Gastrocnemius medialis (tissue), 4 donors: Measurements from ENCODE around the gene NKX1-2. TPM values are rescaled to one million over a fixed set of nuclear protein-coding genes. Genes with fewer than 3 reads are reported as not detected.

Source experiments
- ATAC-seq, 2 donors: fragments of 150-250 bp; one replicate each; pipeline ENCODE4 v1.9.1; 2016
- DNase-seq, 2 donors: peaks; one replicate each; pipeline ENCODE4 v3.0.0-alpha.2; 2019
- H3K27ac ChIP-seq, 4 donors: fragments of 200-600 bp; sonication (generic); 1 replicate in 1 of 4; 2 replicates in 3 of 4; pipeline ENCODE4 v1.5.1; 2016 to 2018; ENCODE audit warnings: mild to moderate bottlenecking in 2 of 4, moderate library complexity in 1 of 4
- H3K27me3 ChIP-seq, 3 donors: fragments of 200-600 bp; sonication (generic) in 2 of 3; 1 replicate in 1 of 3; 2 replicates in 2 of 3; pipeline versions ENCODE4 v1.5.1 to v1.6.0; 2016 to 2019; ENCODE audit warnings: mild to moderate bottlenecking in 1 of 3, moderate library complexity in 1 of 3
- H3K36me3 ChIP-seq, 2 donors: fragments of 200-600 bp; sonication (generic) in 1 of 2; one replicate each; pipeline ENCODE4 v1.5.1; 2017 to 2018
- H3K4me1 ChIP-seq, 2 donors: fragments of 200-600 bp; sonication (generic) in 1 of 2; one replicate each; pipeline ENCODE4 v1.5.1; 2016 to 2017; ENCODE audit warnings: mild to moderate bottlenecking in 2 of 2
- H3K4me3 ChIP-seq, 4 donors: fragments of 200-600 bp; sonication (generic) in 3 of 4; 1 replicate in 1 of 4; 2 replicates in 3 of 4; pipeline ENCODE4 v1.5.1; 2016 to 2019; ENCODE audit warnings: mild to moderate bottlenecking in 2 of 4
- H3K9me3 ChIP-seq, 3 donors: fragments of 200-600 bp; sonication (generic) in 2 of 3; 1 replicate in 1 of 3; 2 replicates in 2 of 3; pipeline ENCODE4 v1.5.1; 2016 to 2019
- POLR2A ChIP-seq, 2 donors: fragments of 450-650 bp; IDR thresholded peaks; one replicate each; pipeline ENCODE4 v1.6.1; 2017; ENCODE audit warnings: antibody characterized with exemption in 2 of 2, mild to moderate bottlenecking in 2 of 2, moderate library complexity in 2 of 2
- in situ Hi-C, 4 donors: fragments of 200-750 bp; cut with MboI; loops; one replicate each; pipeline versions ENCODE4 v1.15.0 to v1.8.0; 2017; ENCODE audit warnings: low sequenced_read_pairs in 4 of 4
- intact Hi-C: fragments of 100-400 bp; cut with DNase I; formaldehyde crosslinking; loops from one replicate; pipeline ENCODE4 v1.15.1; 2023; ENCODE audit warnings: low total_unique reads
- total RNA-seq, 4 donors: library from RNA; depleted of rRNA; stranded (reverse); fragments of >200 nt; gene quantifications; one replicate each; pipeline versions ENCODE4 v1.1.0 to v1.2.3, GENCODE V29; 2016
- TF ChIP-seq, protein P1 (sequence below), 5 experiments: fragments of 450-650 bp in 3 of 5; fragments of 200-600 bp in 2 of 5; sonication (generic) in 2 of 5; IDR thresholded peaks in 4 of 5; conservative IDR thresholded peaks in 1 of 5; 1 replicate in 4 of 5; 2 replicates in 1 of 5; pipeline ENCODE4 v1.5.1; 2016 to 2019; ENCODE audit warnings: antibody characterized with exemption in 5 of 5, mild to moderate bottlenecking in 3 of 5, moderate library complexity in 3 of 5

NKX1-2 gene
- total RNA-seq, 4 donors from 2014 or later = not detected

DNA sequence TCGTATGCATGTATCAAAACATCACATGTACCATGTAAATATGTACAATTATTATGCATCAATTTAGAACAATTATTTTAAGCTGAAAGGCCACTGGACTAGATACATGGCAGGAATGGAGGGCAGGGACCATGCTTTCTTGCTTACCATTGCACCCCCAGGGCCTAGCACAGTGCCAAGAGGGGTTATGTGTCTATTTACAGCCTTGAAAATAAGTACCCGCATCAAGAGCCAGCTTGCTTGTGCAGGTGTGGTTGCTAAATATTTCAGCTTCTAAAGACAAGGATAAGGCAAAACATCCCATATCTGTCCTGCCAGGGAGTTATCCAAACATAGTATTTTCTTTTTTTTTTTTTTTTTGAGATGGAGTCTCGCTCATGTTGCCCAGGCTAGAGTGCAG lies 16.4 kb downstream of the NKX1-2 start:
- no peak for TF ChIP-seq POLR2A (IDR thresholded peaks at IDR 0.05)
- TF ChIP-seq, protein P1, sequence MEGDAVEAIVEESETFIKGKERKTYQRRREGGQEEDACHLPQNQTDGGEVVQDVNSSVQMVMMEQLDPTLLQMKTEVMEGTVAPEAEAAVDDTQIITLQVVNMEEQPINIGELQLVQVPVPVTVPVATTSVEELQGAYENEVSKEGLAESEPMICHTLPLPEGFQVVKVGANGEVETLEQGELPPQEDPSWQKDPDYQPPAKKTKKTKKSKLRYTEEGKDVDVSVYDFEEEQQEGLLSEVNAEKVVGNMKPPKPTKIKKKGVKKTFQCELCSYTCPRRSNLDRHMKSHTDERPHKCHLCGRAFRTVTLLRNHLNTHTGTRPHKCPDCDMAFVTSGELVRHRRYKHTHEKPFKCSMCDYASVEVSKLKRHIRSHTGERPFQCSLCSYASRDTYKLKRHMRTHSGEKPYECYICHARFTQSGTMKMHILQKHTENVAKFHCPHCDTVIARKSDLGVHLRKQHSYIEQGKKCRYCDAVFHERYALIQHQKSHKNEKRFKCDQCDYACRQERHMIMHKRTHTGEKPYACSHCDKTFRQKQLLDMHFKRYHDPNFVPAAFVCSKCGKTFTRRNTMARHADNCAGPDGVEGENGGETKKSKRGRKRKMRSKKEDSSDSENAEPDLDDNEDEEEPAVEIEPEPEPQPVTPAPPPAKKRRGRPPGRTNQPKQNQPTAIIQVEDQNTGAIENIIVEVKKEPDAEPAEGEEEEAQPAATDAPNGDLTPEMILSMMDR (IDR thresholded peaks at IDR 0.05 in 4 of 5, conservative IDR thresholded peaks at IDR 0.05 in 1 of 5) = no peak
- no peaks in the 10 kb centered on the region for H3K4me1 ChIP-seq
- intact Hi-C loops (no loop called here), in situ Hi-C loops (no loop called here)
- no peak overlapping the region for H3K4me3 ChIP-seq
- H3K27me3 ChIP-seq = peaks cover 0 to 2% (median 0%) of the 10 kb centered on the region in 3 donors
- no peak for DNase-seq
- no peak for ATAC-seq
- H3K27ac ChIP-seq = no peak overlapping the region
- no peaks in the 10 kb centered on the region for H3K9me3 ChIP-seq
- no peaks in the 10 kb centered on the region for H3K36me3 ChIP-seq

DNA sequence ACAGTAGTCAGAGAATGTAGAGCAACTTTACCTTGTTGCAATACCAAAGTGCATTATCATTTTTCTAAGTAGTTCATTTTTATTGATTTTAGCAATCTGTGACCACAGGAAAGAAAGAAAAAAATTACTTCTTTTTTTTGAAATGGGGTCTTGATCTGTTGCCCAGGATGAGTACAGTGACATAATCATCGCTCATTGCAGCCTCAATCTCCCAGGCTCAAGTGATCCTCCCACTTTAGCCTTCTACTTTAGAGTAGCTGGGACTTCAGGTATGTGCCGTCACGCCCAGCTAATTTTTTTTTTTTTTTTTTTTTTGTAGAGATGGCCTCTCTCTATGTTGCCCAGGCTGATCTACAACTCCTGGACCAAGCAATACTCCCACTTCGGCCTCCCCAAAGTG lies 19.8 kb downstream of the NKX1-2 start:
- intact Hi-C loops (no loop called here), in situ Hi-C loops (no loop called here)
- no peak overlapping the region for H3K27ac ChIP-seq
- DNase-seq (no peak), ATAC-seq (no peak)
- no peaks in the 10 kb centered on the region for H3K36me3 ChIP-seq
- no peaks in the 10 kb centered on the region for H3K9me3 ChIP-seq
- no peak for TF ChIP-seq POLR2A (IDR thresholded peaks at IDR 0.05)
- TF ChIP-seq, protein P1 (IDR thresholded peaks at IDR 0.05 in 4 of 5, conservative IDR thresholded peaks at IDR 0.05 in 1 of 5) = no peak
- no peak overlapping the region for H3K4me3 ChIP-seq
- H3K27me3 ChIP-seq = peaks cover 0 to 2% (median 0%) of the 10 kb centered on the region in 3 donors
- no peaks in the 10 kb centered on the region for H3K4me1 ChIP-seq

DNA sequence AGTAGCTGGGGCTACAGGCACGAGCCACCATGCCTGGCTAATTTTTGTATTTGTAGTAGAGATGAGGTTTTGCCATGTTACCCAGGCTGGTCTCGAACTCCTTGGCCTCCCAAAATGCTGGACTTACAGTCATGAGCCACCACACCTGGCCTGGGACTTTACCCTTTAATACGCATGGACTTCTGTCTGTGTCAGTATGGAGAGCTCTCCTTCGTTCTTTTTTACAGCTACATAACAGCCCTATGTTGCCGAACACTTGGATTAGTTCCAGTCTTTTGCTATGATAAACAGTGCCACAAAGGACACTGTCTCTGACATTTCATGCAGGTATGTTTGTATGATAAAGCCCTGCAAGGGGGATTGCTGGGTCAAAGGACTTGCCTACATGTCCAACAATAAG lies 20.3 kb downstream of the NKX1-2 start:
- H3K9me3 ChIP-seq = no peaks in the 10 kb centered on the region
- H3K4me3 ChIP-seq = no peak overlapping the region
- H3K27me3 ChIP-seq = peaks cover 0 to 2% (median 0%) of the 10 kb centered on the region in 3 donors
- TF ChIP-seq, protein P1 (IDR thresholded peaks at IDR 0.05 in 4 of 5, conservative IDR thresholded peaks at IDR 0.05 in 1 of 5) = no peak
- TF ChIP-seq POLR2A (IDR thresholded peaks at IDR 0.05) = no peak
- no peaks in the 10 kb centered on the region for H3K4me1 ChIP-seq
- no peak overlapping the region for H3K27ac ChIP-seq
- ATAC-seq (no peak), DNase-seq (no peak)
- in situ Hi-C loops (no loop called here), intact Hi-C loops (no loop called here)
- H3K36me3 ChIP-seq = no peaks in the 10 kb centered on the region

DNA sequence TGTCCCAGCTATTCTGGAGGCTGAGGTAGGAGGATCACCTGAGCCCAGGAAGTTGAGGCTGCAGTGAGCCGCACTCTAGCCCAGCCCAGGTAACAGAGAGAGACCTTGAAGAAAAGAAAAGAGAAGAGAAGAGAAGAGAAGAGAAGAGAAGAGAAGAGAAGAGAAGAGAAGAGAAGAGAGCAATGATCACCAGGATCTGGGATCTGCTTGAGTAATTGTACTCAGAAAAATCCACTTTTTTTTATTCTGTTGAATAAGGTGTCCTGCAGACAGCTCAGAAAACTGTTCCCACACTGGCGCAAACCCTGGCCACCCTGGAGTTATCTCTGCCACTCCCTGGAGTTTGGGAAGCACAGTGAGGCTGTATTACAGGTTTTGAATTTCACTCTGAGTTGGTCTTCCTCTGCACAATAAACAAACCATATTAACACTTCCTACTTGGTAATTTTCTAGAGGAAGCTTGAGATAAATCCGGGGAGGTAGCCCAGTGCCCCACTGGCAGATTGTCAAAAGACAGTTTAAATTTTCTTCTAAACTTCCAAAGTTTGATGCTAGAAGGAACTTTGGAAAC lies 21.5 kb downstream of the NKX1-2 start:
- no peak overlapping the region for H3K4me3 ChIP-seq
- TF ChIP-seq POLR2A (IDR thresholded peaks at IDR 0.05) = no peak
- TF ChIP-seq, protein P1 (IDR thresholded peaks at IDR 0.05 in 4 of 5, conservative IDR thresholded peaks at IDR 0.05 in 1 of 5) = no peak
- ATAC-seq = no peak
- H3K27me3 ChIP-seq = peaks cover 0 to 2% (median 0%) of the 10 kb centered on the region in 3 donors
- no peaks in the 10 kb centered on the region for H3K4me1 ChIP-seq
- H3K36me3 ChIP-seq = no peaks in the 10 kb centered on the region
- H3K27ac ChIP-seq = no peak overlapping the region
- in situ Hi-C loops = no loop called here
- no peak for DNase-seq
- no peaks in the 10 kb centered on the region for H3K9me3 ChIP-seq
- intact Hi-C loops = no loop called here
